Measurements from ENCODE around the gene CELA1.

DNA sequence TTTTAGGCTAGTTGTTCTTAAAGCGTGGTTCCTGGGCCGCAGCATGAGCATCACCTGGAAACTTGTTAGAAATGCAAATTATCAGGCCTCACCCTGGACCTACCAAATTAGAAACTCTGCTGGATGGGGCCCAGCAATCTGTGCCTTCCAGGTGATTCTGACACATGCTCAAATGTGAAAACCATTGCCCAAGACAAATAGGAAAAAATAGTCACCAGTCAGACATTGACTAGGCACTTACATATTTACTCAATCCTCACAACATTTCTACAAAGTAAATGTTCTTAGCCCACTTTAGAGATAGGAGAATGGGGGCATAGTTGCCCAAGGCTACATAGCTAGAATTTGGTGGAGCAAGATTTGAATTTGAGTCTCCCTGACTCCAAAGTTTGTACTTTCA, 3.3 kb downstream of the CELA1 start:
- TF ChIP-seq POLR2A (IDR thresholded peaks at IDR 0.05; ENCODE audit: low read depth) (no peak), EP300 (IDR thresholded peaks at IDR 0.05) (no peak), POLR2AphosphoS5 (IDR thresholded peaks at IDR 0.05) (no peak)
- TF ChIP-seq, protein P1, sequence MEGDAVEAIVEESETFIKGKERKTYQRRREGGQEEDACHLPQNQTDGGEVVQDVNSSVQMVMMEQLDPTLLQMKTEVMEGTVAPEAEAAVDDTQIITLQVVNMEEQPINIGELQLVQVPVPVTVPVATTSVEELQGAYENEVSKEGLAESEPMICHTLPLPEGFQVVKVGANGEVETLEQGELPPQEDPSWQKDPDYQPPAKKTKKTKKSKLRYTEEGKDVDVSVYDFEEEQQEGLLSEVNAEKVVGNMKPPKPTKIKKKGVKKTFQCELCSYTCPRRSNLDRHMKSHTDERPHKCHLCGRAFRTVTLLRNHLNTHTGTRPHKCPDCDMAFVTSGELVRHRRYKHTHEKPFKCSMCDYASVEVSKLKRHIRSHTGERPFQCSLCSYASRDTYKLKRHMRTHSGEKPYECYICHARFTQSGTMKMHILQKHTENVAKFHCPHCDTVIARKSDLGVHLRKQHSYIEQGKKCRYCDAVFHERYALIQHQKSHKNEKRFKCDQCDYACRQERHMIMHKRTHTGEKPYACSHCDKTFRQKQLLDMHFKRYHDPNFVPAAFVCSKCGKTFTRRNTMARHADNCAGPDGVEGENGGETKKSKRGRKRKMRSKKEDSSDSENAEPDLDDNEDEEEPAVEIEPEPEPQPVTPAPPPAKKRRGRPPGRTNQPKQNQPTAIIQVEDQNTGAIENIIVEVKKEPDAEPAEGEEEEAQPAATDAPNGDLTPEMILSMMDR (IDR thresholded peaks at IDR 0.05): no peak
